ENCODE results near the gene ABHD2. TPM values are rescaled to one million over a fixed set of nuclear protein-coding genes. Genes with fewer than 3 reads are reported as not detected.
A peak's percentile ranks its signal among the peaks of the same experiment; 100 is the strongest.

The ABHD2 gene
- total RNA-seq, 2 experiments from 2014 or later = 41.5 to 52.1 TPM

GRCh38 chr15:89099968-89100367 is 11.7 kb downstream of the ABHD2 start:
- intact Hi-C loops (cut with DNase I, micrococcal nuclease) = no loop called here
- ChIA-PET CTCF (interaction anchor here (1.4 to 4.2 kb wide), 5 partner anchors 9 to 78 kb away, joined by 3 to 19 read pairs (median 8); no protein-coding TSS in a partner anchor), POLR2A (interaction anchor here (0.9 kb wide), 1 partner anchor 12 kb away, joined by 3 read pairs; the partner anchor contains the start of gene ABHD2)
- H3K36me3 Mint-ChIP-seq (ENCODE audit: low read depth) = peaks cover 24% of the 10 kb centered on the region
- DNase-seq (no peak), ATAC-seq (no peak)
- no peak overlapping the region for H3K4me3 Mint-ChIP-seq
- no peaks in the 10 kb centered on the region for H3K27me3 Mint-ChIP-seq
- H3K4me1 Mint-ChIP-seq = peaks cover 18% of the 10 kb centered on the region
- H3K9me3 Mint-ChIP-seq (ENCODE audit: low read depth) = no peaks in the 10 kb centered on the region
- no peak overlapping the region for H3K27ac Mint-ChIP-seq

GRCh38 chr15:89101302-89102193 is 13.3 kb downstream of the ABHD2 start:
- no peaks in the 10 kb centered on the region for H3K9me3 Mint-ChIP-seq (ENCODE audit: low read depth)
- CTCF ChIA-PET = interaction anchor here (0.7 to 0.8 kb wide), 2 partner anchors 9 to 197 kb away, joined by 3 read pairs; no protein-coding TSS in a partner anchor
- POLR2A ChIA-PET = no interaction called here
- peaks cover 18% of the 10 kb centered on the region for H3K4me1 Mint-ChIP-seq
- H3K27me3 Mint-ChIP-seq = no peaks in the 10 kb centered on the region
- no peak overlapping the region for H3K4me3 Mint-ChIP-seq
- intact Hi-C loops (cut with DNase I, micrococcal nuclease) = no loop called here
- H3K27ac Mint-ChIP-seq = peak overlapping the region; percentile 21
- peaks cover 23% of the 10 kb centered on the region for H3K36me3 Mint-ChIP-seq (ENCODE audit: low read depth)
- DNase-seq = no peak
- ATAC-seq = peak; percentile 66

GRCh38 chr15:89103481-89104171 is 15.4 kb downstream of the ABHD2 start:
- H3K4me1 Mint-ChIP-seq = peaks cover 32% of the 10 kb centered on the region
- ChIA-PET CTCF (interaction anchor here (0.6 to 2.3 kb wide), 8 partner anchors 9 to 180 kb away, joined by 3 to 7 read pairs (median 3); partner anchors contain the start of gene ABHD2), POLR2A (interaction anchor here (0.8 kb wide), 1 partner anchor 34 kb away, joined by 3 read pairs; no protein-coding TSS in a partner anchor)

GRCh38 chr15:89104172-89104564 is 15.9 kb downstream of the ABHD2 start:
- intact Hi-C loops (cut with DNase I, micrococcal nuclease) = no loop called here
- Mint-ChIP-seq H3K27ac (no peak overlapping the region), H3K4me3 (no peak overlapping the region), H3K36me3 (ENCODE audit: low read depth) (peaks cover 26% of the 10 kb centered on the region), H3K27me3 (no peaks in the 10 kb centered on the region), H3K4me1 (peaks cover 32% of the 10 kb centered on the region), H3K9me3 (ENCODE audit: low read depth) (no peaks in the 10 kb centered on the region)
- DNase-seq = no peak
- POLR2A ChIA-PET = no interaction called here
- CTCF ChIA-PET = interaction anchor here (0.6 to 2.3 kb wide), 9 partner anchors 8 to 181 kb away, joined by 3 to 7 read pairs (median 3); partner anchors contain the start of gene ABHD2
- no peak for ATAC-seq

More at GRCh38 chr15:89103481-89104171, 15.4 kb downstream of the ABHD2 start:
- H3K27ac Mint-ChIP-seq = no peak overlapping the region
- intact Hi-C loops (cut with DNase I, micrococcal nuclease) = no loop called here
- H3K4me3 Mint-ChIP-seq = no peak overlapping the region
- no peak for DNase-seq
- no peak for ATAC-seq
- no peaks in the 10 kb centered on the region for H3K9me3 Mint-ChIP-seq (ENCODE audit: low read depth)
- H3K27me3 Mint-ChIP-seq = no peaks in the 10 kb centered on the region
- peaks cover 27% of the 10 kb centered on the region for H3K36me3 Mint-ChIP-seq (ENCODE audit: low read depth)

GRCh38 chr15:89105147-89105546 is 16.9 kb downstream of the ABHD2 start:
- CTCF ChIA-PET = interaction anchor here (0.9 to 2.3 kb wide), 3 partner anchors 14 to 66 kb away, joined by 3 to 7 read pairs (median 3); no protein-coding TSS in a partner anchor
- Mint-ChIP-seq H3K27me3 (no peaks in the 10 kb centered on the region), H3K4me1 (peaks cover 34% of the 10 kb centered on the region), H3K4me3 (no peak overlapping the region), H3K9me3 (ENCODE audit: low read depth) (no peaks in the 10 kb centered on the region), H3K27ac (no peak overlapping the region), H3K36me3 (ENCODE audit: low read depth) (peaks cover 25% of the 10 kb centered on the region)
- ATAC-seq = no peak
- POLR2A ChIA-PET = no interaction called here
- DNase-seq = no peak
- intact Hi-C loops (cut with DNase I, micrococcal nuclease) = no loop called here

- ATAC-seq = no peak
- no peaks in the 10 kb centered on the region for H3K27me3 Mint-ChIP-seq
- H3K9me3 Mint-ChIP-seq (ENCODE audit: low read depth) = no peaks in the 10 kb centered on the region
- ChIA-PET CTCF (no interaction called here), POLR2A (no interaction called here)
- intact Hi-C loops (cut with DNase I, micrococcal nuclease) = no loop called here
- H3K4me1 Mint-ChIP-seq = peaks cover 25% of the 10 kb centered on the region
- H3K36me3 Mint-ChIP-seq (ENCODE audit: low read depth) = peaks cover 25% of the 10 kb centered on the region
- no peak overlapping the region for H3K27ac Mint-ChIP-seq
- DNase-seq = no peak
- no peak overlapping the region for H3K4me3 Mint-ChIP-seq
Observed at GRCh38 chr15:89106200-89106599, 17.9 kb downstream of the ABHD2 start.

GRCh38 chr15:89107984-89108383 is 19.7 kb downstream of the ABHD2 start:
- Mint-ChIP-seq H3K9me3 (ENCODE audit: low read depth) (no peaks in the 10 kb centered on the region), H3K4me3 (no peak overlapping the region), H3K27ac (no peak overlapping the region), H3K36me3 (ENCODE audit: low read depth) (peaks cover 18% of the 10 kb centered on the region), H3K4me1 (peaks cover 24% of the 10 kb centered on the region), H3K27me3 (no peaks in the 10 kb centered on the region)
- ChIA-PET CTCF (interaction anchor here (0.6 to 2.2 kb wide), 6 partner anchors 12 to 439 kb away, joined by 3 to 9 read pairs (median 6); no protein-coding TSS in a partner anchor), POLR2A (no interaction called here)
- ATAC-seq (peak; percentile 58), DNase-seq (peak; percentile 11)
- intact Hi-C loops (cut with DNase I, micrococcal nuclease) = no loop called here

- POLR2A ChIA-PET = interaction anchor here (0.5 kb wide), 1 partner anchor 12 kb away, joined by 3 read pairs; no protein-coding TSS in a partner anchor
- CTCF ChIA-PET = interaction anchor here (0.9 to 2.2 kb wide), 6 partner anchors 9 to 62 kb away, joined by 3 to 9 read pairs (median 5); no protein-coding TSS in a partner anchor
Observed at GRCh38 chr15:89108835-89109234, 20.6 kb downstream of the ABHD2 start.

GRCh38 chr15:89109238-89109637 is 21.0 kb downstream of the ABHD2 start:
- H3K36me3 Mint-ChIP-seq (ENCODE audit: low read depth) = peaks cover 23% of the 10 kb centered on the region
- no peak overlapping the region for H3K27ac Mint-ChIP-seq
- ATAC-seq (no peak), DNase-seq (no peak)
- H3K4me1 Mint-ChIP-seq = peaks cover 24% of the 10 kb centered on the region
- ChIA-PET POLR2A (no interaction called here), CTCF (interaction anchor here (0.9 to 2.2 kb wide), 5 partner anchors 9 to 52 kb away, joined by 3 to 9 read pairs (median 4); no protein-coding TSS in a partner anchor)
- H3K4me3 Mint-ChIP-seq = no peak overlapping the region
- H3K27me3 Mint-ChIP-seq = no peaks in the 10 kb centered on the region
- intact Hi-C loops (cut with DNase I, micrococcal nuclease) = no loop called here
- no peaks in the 10 kb centered on the region for H3K9me3 Mint-ChIP-seq (ENCODE audit: low read depth)

More at GRCh38 chr15:89108835-89109234, 20.6 kb downstream of the ABHD2 start:
- DNase-seq = no peak
- intact Hi-C loops (cut with DNase I, micrococcal nuclease) = no loop called here
- Mint-ChIP-seq H3K9me3 (ENCODE audit: low read depth) (no peaks in the 10 kb centered on the region), H3K36me3 (ENCODE audit: low read depth) (peaks cover 22% of the 10 kb centered on the region), H3K27ac (no peak overlapping the region), H3K4me3 (no peak overlapping the region), H3K4me1 (peaks cover 24% of the 10 kb centered on the region), H3K27me3 (no peaks in the 10 kb centered on the region)
- no peak for ATAC-seq

GRCh38 chr15:89110060-89110459 is 21.8 kb downstream of the ABHD2 start:
- no peaks in the 10 kb centered on the region for H3K27me3 Mint-ChIP-seq
- H3K9me3 Mint-ChIP-seq (ENCODE audit: low read depth) = no peaks in the 10 kb centered on the region
- peaks cover 24% of the 10 kb centered on the region for H3K4me1 Mint-ChIP-seq
- intact Hi-C loops (cut with DNase I, micrococcal nuclease) = no loop called here
- no peak overlapping the region for H3K27ac Mint-ChIP-seq
- ATAC-seq (no peak), DNase-seq (no peak)
- POLR2A ChIA-PET = no interaction called here
- H3K4me3 Mint-ChIP-seq = no peak overlapping the region
- CTCF ChIA-PET = interaction anchor here (2.1 kb wide), 1 partner anchor 10 kb away, joined by 8 read pairs; no protein-coding TSS in a partner anchor
- peaks cover 24% of the 10 kb centered on the region for H3K36me3 Mint-ChIP-seq (ENCODE audit: low read depth)

- intact Hi-C loops (cut with DNase I, micrococcal nuclease) = no loop called here
- ATAC-seq = no peak
- H3K36me3 Mint-ChIP-seq (ENCODE audit: low read depth) = peaks cover 26% of the 10 kb centered on the region
- H3K9me3 Mint-ChIP-seq (ENCODE audit: low read depth) = no peaks in the 10 kb centered on the region
- POLR2A ChIA-PET = interaction anchor here (0.6 kb wide), 1 partner anchor 220 kb away, joined by 3 read pairs; no protein-coding TSS in a partner anchor
- peaks cover 24% of the 10 kb centered on the region for H3K4me1 Mint-ChIP-seq
- CTCF ChIA-PET = interaction anchor here (0.6 to 2.2 kb wide), 10 partner anchors 11 to 220 kb away, joined by 3 to 10 read pairs (median 4); partner anchors contain the start of genes ABHD2 and HAPLN3
- H3K4me3 Mint-ChIP-seq = no peak overlapping the region
- no peaks in the 10 kb centered on the region for H3K27me3 Mint-ChIP-seq
- no peak overlapping the region for H3K27ac Mint-ChIP-seq
- no peak for DNase-seq
Observed at GRCh38 chr15:89111352-89111751, 23.1 kb downstream of the ABHD2 start.

Data from activated CD4-positive, alpha-beta T cell treated with anti-CD3 and anti-CD28 coated beads for 36 hours (primary cell).